Measurements from ENCODE around the gene SOX30. TPM values are rescaled to one million over a fixed set of nuclear protein-coding genes. Genes with fewer than 3 reads are reported as not detected.
A peak's percentile ranks its signal among the peaks of the same experiment; 100 is the strongest.
"Not testable (repeated sequence)": the region's sequence is repeated elsewhere in the genome, so short reads cannot be mapped to it uniquely, and the experiment has no call there.

The SOX30 gene
- total and polyA plus RNA-seq, 2 donors (not counting 1 experiment from before 2014, with no cell fraction given), result 0.21 to 0.49 TPM

DNA sequence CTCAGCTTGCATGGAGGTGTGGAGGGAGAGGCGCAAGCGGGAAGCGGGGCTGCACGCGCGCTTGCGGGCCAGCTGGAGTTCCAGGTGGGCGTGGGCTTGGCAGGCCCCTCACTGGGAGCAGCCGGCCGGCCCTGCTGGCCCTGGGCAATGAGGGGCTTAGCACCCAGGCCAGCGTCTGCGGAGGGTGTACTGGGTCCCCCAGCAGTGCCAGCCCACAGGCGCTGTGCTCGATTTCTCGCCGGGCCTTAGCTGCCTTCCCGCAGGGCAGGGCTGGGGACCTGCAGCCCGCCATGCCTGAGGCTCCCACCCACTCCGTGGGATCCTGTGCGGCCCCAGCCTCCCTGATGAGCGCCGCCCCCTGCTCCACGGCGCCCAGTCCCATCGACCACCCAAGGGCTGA lies 41.6 kb upstream of the SOX30 start:
- H3K27me3 ChIP-seq (replicated peaks in 1 of 4; ENCODE audit: control extremely low read depth in 1 of 4, control insufficient read depth in 3 of 4, insufficient read depth in 4 of 4, low read length in 3 of 4); H2AFZ ChIP-seq (ENCODE audit: insufficient read depth, low read depth, low read length, poor library complexity, severe bottlenecking); H3K9ac ChIP-seq (ENCODE audit: low read length); H3K4me3 ChIP-seq (ENCODE audit: control extremely low read depth in 1 of 5, extremely low read depth in 1 of 5, insufficient read depth in 1 of 5, low read depth in 2 of 5, low read length in 4 of 5); intact Hi-C loops (cut with micrococcal nuclease); H3K9me3 Mint-ChIP-seq (ENCODE audit: insufficient read depth); POLR2A ChIA-PET; ATAC-seq (ENCODE audit: low read depth); H3K79me2 ChIP-seq (ENCODE audit: control insufficient read depth, insufficient read depth, low read length); H3K4me1 ChIP-seq (ENCODE audit: control insufficient read depth in 2 of 2, insufficient read depth in 2 of 2, low read length in 2 of 2); H3K27ac ChIP-seq (ENCODE audit: low read length in 2 of 2); H3K4me3 Mint-ChIP-seq; H3K27ac Mint-ChIP-seq; H3K27me3 Mint-ChIP-seq; H3K36me3 ChIP-seq (replicated peaks in 1 of 2; ENCODE audit: control extremely low read depth in 1 of 2, control insufficient read depth in 1 of 2, extremely low read depth in 1 of 2, insufficient read depth in 2 of 2, low read length in 1 of 2); H3K4me2 ChIP-seq (replicated peaks; ENCODE audit: low read depth, low read length, poor library complexity, severe bottlenecking); H4K20me1 ChIP-seq (ENCODE audit: control insufficient read depth, insufficient read depth, low read length, poor library complexity, severe bottlenecking); H3K4me1 Mint-ChIP-seq; DNase-seq: not testable (repeated sequence)
- peaks cover 2 to 23% (median 17%) of the 10 kb centered on the region in 3 donors for H3K9me3 ChIP-seq (ENCODE audit: control extremely low read depth in 1 of 3, control insufficient read depth in 2 of 3, insufficient read depth in 1 of 3, low read length in 2 of 3)
- CTCF ChIA-PET, result interaction anchor here (1.6 kb wide), 1 partner anchor 9 kb away, joined by 4 read pairs; no protein-coding TSS in a partner anchor
- 95% methylated on average over 22 of the region's 25 CpGs for WGBS (ENCODE audit: insufficient coverage)

DNA sequence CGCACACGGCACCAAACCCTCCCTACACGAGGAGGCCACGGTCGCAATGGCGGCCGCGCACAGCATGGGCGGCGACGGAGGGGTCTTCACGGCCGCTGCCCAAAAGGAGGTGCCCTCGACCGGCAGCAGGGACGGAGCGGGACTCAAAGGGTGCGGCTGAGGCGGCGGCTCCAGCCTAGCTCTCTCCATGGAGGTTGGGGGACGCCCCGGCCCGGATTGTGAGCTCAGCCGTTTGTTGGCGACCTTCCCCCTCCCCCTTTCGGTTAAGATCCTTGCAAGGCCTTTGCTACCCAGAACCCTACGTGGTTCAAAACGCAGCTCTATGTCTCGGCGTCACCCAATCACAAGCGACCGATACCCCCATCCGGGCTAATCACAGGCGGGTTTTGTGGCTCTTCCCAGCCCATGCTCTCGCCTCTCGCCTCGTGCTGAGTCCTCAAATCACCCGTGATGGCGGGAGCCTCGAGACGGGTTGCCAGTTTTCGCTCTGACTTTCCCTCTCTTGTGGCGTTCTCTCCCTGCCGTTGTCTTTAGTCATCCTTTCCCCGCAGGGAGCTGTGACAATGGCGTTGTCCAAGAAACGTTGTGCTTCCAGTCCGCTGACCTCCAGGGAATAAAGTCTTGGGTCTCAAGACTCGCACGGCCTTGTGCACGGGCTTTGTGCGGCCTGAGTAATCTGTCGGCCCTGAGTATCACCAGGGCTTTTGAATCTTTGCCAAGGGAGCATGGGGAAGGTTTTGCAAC lies 38.6 kb upstream of the SOX30 start:
- Histone ChIP-seq H4K20me1 (ENCODE audit: control insufficient read depth, insufficient read depth, low read length, poor library complexity, severe bottlenecking) (no peaks in the 10 kb centered on the region), H2AFZ (ENCODE audit: insufficient read depth, low read depth, low read length, poor library complexity, severe bottlenecking) (peak overlapping the region; percentile 62), H3K36me3 (replicated peaks in 1 of 2; ENCODE audit: control extremely low read depth in 1 of 2, control insufficient read depth in 1 of 2, extremely low read depth in 1 of 2, insufficient read depth in 2 of 2, low read length in 1 of 2) (no peaks in the 10 kb centered on the region), H3K27ac (ENCODE audit: low read length in 2 of 2) (no peak overlapping the region), H3K4me1 (ENCODE audit: control insufficient read depth in 2 of 2, insufficient read depth in 2 of 2, low read length in 2 of 2) (no peaks in the 10 kb centered on the region), H3K9me3 (ENCODE audit: control extremely low read depth in 1 of 3, control insufficient read depth in 2 of 3, insufficient read depth in 1 of 3, low read length in 2 of 3) (peaks cover 0 to 19% (median 0%) of the 10 kb centered on the region in 3 donors), H3K4me3 (ENCODE audit: control extremely low read depth in 1 of 5, extremely low read depth in 1 of 5, insufficient read depth in 1 of 5, low read depth in 2 of 5, low read length in 4 of 5) (peak overlapping the region in 1 of 5 experiments; percentile 16), H3K4me2 (replicated peaks; ENCODE audit: low read depth, low read length, poor library complexity, severe bottlenecking) (peak overlapping the region; percentile 47), H3K79me2 (ENCODE audit: control insufficient read depth, insufficient read depth, low read length) (no peaks in the 10 kb centered on the region), H3K27me3 (replicated peaks in 1 of 4; ENCODE audit: control extremely low read depth in 1 of 4, control insufficient read depth in 3 of 4, insufficient read depth in 4 of 4, low read length in 3 of 4) (no peaks in the 10 kb centered on the region), H3K9ac (ENCODE audit: low read length) (no peak overlapping the region)
- Mint-ChIP-seq H3K27me3 (no peaks in the 10 kb centered on the region), H3K27ac (no peak overlapping the region), H3K4me3 (peak overlapping the region; percentile 26), H3K4me1 (no peaks in the 10 kb centered on the region), H3K9me3 (ENCODE audit: insufficient read depth) (no peaks in the 10 kb centered on the region)
- POLR2A ChIA-PET, result interaction anchor here (0.6 kb wide), 1 partner anchor 97 kb away, joined by 3 read pairs; no protein-coding TSS in a partner anchor
- intact Hi-C loops (cut with micrococcal nuclease), result no loop called here
- no peak for ATAC-seq (ENCODE audit: low read depth)
- no peak for TF ChIP-seq EZH2 (IDR thresholded peaks at IDR 0.05; ENCODE audit: borderline replicate concordance, insufficient read depth, low read depth, low read length, poor library complexity, severe bottlenecking)
- TF ChIP-seq, protein P1, sequence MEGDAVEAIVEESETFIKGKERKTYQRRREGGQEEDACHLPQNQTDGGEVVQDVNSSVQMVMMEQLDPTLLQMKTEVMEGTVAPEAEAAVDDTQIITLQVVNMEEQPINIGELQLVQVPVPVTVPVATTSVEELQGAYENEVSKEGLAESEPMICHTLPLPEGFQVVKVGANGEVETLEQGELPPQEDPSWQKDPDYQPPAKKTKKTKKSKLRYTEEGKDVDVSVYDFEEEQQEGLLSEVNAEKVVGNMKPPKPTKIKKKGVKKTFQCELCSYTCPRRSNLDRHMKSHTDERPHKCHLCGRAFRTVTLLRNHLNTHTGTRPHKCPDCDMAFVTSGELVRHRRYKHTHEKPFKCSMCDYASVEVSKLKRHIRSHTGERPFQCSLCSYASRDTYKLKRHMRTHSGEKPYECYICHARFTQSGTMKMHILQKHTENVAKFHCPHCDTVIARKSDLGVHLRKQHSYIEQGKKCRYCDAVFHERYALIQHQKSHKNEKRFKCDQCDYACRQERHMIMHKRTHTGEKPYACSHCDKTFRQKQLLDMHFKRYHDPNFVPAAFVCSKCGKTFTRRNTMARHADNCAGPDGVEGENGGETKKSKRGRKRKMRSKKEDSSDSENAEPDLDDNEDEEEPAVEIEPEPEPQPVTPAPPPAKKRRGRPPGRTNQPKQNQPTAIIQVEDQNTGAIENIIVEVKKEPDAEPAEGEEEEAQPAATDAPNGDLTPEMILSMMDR (IDR thresholded peaks at IDR 0.05), result no peak
- CTCF ChIA-PET, result interaction anchor here (0.6 to 1.1 kb wide), 6 partner anchors 22 to 251 kb away, joined by 3 read pairs; no protein-coding TSS in a partner anchor
- WGBS (ENCODE audit: insufficient coverage), result 70% methylated on average over 51 of the region's 53 CpGs
- DNase-seq, result no peak
